HG02938 (cell line): Measurements from ENCODE around the gene HACL1.

Experiments used
- ATAC-seq: cut with Tn5 transposase; IDR thresholded peaks from one replicate; pipeline ENCODE4 v1.9.1; 2021; ENCODE audit warnings: mild to moderate bottlenecking, moderate library complexity; ENCODE audit not compliant: unreplicated experiment

The HACL1 gene

GRCh38 chr3:15531346-15531745, 70.0 kb downstream of the HACL1 start:
- ATAC-seq = no peak

- ATAC-seq = no peak
Observed at GRCh38 chr3:15528854-15529537, 72.4 kb downstream of the HACL1 start.

GRCh38 chr3:15527031-15527459, 74.3 kb downstream of the HACL1 start:
- no peak for ATAC-seq

DNA sequence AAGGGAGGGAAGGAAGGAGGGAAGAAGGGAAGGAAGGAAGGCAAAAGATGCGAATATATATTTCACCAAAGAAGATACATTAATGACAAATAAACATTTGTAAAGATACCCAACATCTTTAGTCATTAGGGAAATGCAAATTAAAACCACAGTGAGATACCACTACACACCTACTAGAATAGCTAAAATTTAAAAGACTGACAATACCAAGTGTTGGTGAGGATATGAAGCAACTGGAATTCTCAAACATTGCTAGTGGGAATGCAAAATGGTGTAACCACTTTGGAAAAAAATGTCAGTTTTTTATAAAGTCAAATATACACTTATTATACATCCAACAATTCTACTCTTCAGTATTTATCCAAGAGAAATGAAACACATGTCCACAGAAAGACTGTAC, 75.6 kb downstream of the HACL1 start:
- no peak for ATAC-seq

- no peak for ATAC-seq
Observed at GRCh38 chr3:15523660-15524417, 77.5 kb downstream of the HACL1 start.

- no peak for ATAC-seq
Observed at GRCh38 chr3:15522016-15522415, 79.4 kb downstream of the HACL1 start.

DNA sequence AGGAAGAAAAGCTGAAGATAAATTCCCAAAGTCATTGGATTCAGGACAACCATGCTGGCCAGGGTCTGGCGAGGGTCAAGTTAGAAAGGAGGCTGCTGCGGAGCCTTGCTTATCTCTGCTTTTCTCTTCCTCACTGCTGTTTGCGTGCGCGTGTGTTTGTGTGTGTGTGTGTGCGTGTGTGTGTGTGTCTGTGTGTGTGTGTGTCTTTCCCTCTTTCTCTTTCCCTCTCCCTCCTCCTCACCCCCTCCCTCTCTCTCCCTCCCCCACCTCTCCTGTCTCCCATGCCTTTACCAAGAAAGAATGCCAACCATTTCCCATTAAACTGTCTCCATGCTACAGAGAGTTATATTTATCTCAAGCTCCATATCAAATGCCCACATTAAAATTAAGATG, 79.8 kb downstream of the HACL1 start, which contains the start of gene COLQ:
Gene COLQ, minus strand, starts transcription at position 134 of the 393 bp plus-strand sequence. Its CDS starts 81 bp downstream, at position 53.
- ATAC-seq = no peak

- ATAC-seq = no peak
Observed at GRCh38 chr3:15520804-15521572, 80.4 kb downstream of the HACL1 start.

GRCh38 chr3:15520185-15520584, 81.2 kb downstream of the HACL1 start:
- no peak for ATAC-seq

- no peak for ATAC-seq
Observed at GRCh38 chr3:15519096-15519495, 82.3 kb downstream of the HACL1 start.

DNA sequence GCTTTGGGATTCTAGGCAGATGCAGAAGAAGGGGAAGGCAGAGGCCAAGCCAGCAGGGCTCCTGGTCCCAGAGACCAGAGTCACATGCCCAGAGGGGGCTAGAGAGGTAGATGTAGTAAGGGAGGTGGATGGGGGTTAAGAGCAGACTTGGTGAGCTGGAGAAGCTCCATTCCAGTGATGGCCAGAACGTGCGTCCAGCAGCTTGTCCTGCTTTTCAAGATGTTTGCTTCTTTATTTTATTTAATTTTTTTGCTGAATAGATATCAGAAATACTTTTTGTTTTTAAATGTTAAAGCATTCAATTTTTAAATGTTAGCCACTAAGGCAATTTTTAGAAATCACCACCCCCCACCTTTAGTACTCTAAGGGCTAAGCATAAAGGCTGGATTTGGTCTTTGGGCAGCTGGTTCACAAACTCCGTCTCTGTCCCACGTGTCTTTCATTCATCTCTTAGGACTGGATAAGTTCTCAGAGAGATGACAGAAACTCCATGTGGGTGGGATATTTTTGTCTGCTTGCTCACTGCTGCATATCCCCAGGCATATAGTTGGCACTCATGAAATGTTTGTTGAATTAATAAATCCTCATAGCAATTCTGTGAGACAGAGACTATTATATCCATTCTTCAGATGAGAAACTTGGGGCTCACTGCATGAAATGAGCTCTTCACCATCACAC, 86.6 kb downstream of the HACL1 start:
- ATAC-seq = no peak

DNA sequence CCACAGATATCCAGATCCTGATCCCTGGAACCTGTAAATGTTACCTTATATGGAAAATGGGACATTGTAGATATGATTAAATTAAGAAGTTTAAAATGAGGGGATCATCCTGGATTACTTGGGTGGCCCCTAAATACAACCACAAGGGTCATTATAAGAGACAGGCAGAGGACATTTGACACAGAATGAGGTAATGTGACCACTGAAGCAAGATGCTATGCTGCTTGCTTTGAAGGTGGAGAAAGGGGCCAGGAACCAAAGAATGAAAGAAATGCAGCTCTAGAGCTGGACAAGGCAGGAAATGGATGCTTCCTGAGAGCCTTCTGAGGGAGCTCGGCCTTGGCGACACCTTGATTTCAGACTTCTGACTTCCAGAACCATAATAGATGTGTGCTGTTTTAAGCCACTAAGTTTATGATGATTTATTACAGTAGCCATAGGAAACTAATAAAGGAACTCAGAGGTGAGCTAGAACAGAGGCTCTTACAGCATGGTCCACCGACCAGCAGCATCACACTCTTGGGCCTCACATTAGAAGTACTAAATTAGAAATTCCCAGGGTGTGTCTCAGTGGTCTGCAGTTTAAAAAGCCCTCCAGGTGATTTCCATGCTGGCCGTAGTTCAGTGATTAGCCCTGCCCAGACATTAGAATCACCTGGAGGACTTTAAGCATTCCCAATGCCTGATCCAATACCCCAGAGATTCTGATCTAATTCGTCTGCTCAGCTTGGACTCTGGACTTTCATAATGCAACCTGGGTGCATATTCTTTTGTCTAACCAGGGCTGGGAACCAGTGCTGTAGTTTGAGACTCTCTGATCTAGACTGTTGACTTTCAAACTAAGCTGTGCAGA, 87.3 kb downstream of the HACL1 start:
- no peak for ATAC-seq

GRCh38 chr3:15513116-15513515, 88.3 kb downstream of the HACL1 start:
- ATAC-seq = no peak

- ATAC-seq = no peak
Observed at GRCh38 chr3:15512166-15512565, 89.2 kb downstream of the HACL1 start.

GRCh38 chr3:15511156-15511555, 90.2 kb downstream of the HACL1 start:
- ATAC-seq = no peak
